ENCODE measurements around the gene TTN.

DNA sequence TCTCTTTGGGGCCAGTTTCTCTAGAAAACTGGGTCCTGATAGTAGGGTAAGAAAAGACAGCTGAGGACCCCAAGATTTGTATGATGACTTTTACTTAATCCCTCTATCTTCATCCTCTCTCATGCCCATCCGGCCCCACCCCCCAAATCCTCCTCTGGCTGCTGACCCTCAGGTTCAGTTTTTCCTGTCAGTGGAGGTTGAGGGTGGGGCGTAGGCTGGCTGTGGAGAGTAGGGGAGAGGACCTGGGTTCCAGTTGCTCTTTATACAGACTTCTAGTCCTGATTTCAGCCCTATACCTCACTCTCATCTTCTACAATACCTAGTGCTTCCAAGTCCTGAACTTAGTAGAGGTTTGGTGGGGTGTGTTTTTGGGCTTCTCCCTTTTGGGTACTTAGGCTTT is 298.6 kb downstream of the TTN start:
- TF ChIP-seq, protein P1, sequence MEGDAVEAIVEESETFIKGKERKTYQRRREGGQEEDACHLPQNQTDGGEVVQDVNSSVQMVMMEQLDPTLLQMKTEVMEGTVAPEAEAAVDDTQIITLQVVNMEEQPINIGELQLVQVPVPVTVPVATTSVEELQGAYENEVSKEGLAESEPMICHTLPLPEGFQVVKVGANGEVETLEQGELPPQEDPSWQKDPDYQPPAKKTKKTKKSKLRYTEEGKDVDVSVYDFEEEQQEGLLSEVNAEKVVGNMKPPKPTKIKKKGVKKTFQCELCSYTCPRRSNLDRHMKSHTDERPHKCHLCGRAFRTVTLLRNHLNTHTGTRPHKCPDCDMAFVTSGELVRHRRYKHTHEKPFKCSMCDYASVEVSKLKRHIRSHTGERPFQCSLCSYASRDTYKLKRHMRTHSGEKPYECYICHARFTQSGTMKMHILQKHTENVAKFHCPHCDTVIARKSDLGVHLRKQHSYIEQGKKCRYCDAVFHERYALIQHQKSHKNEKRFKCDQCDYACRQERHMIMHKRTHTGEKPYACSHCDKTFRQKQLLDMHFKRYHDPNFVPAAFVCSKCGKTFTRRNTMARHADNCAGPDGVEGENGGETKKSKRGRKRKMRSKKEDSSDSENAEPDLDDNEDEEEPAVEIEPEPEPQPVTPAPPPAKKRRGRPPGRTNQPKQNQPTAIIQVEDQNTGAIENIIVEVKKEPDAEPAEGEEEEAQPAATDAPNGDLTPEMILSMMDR (conservative IDR thresholded peaks at IDR 0.05 in 1 of 2, IDR thresholded peaks at IDR 0.05 in 1 of 2; ENCODE audit: low read depth in 1 of 2, low read length in 2 of 2), result no peak
- TF ChIP-seq EZH2 (IDR thresholded peaks at IDR 0.05; ENCODE audit: low read length, missing control alignments), result no peak

Data from fibroblast of lung (primary cell).